Body of pancreas (tissue), 4 donors: ENCODE results near the gene ZNF334. TPM values are rescaled to one million over a fixed set of nuclear protein-coding genes. Genes with fewer than 3 reads are reported as not detected.

Experiments used
- ATAC-seq: fragments of 150-250 bp; one replicate; pipeline ENCODE4 v1.9.1; 2016
- DNase-seq, 4 donors: peaks; one replicate each; pipeline ENCODE4 v3.0.0-alpha.2; 2019
- H3K27ac ChIP-seq, 4 donors: fragments of 200-600 bp; sonication (generic); 1 replicate in 3 of 4; 2 replicates in 1 of 4; pipeline versions ENCODE4 v1.5.1 to v1.6.1; 2016 to 2019; ENCODE audit warnings: mild to moderate bottlenecking in 1 of 4, mixed read lengths in 1 of 4, moderate library complexity in 1 of 4
- H3K27me3 ChIP-seq, 2 donors: fragments of 200-600 bp; sonication (generic); one replicate each; pipeline ENCODE4 v1.6.0; 2016; ENCODE audit warnings: mild to moderate bottlenecking in 1 of 2
- H3K36me3 ChIP-seq, 2 donors: fragments of 200-600 bp; sonication (generic); replicated peaks in 1 of 2; 2 replicates each; pipeline ENCODE4 v1.5.1; 2016; ENCODE audit warnings: low read depth in 2 of 2; ENCODE audit not compliant: insufficient read depth in 1 of 2
- H3K4me1 ChIP-seq: fragments of 200-600 bp; sonication (generic); one replicate; pipeline ENCODE4 v1.6.0; 2016
- H3K4me3 ChIP-seq, 2 donors: fragments of 200-600 bp; sonication (generic); 1 replicate in 1 of 2; 2 replicates in 1 of 2; pipeline ENCODE4 v1.5.1; 2016 to 2019
- H3K9me3 ChIP-seq, 3 donors: fragments of 200-600 bp; sonication (generic); 1 replicate in 2 of 3; 2 replicates in 1 of 3; pipeline ENCODE4 v1.5.1; 2016
- CTCF ChIP-seq, 7 experiments: fragments of 450-650 bp in 4 of 7; fragments of 200-600 bp in 3 of 7; sonication (generic) in 3 of 7; IDR thresholded peaks; one replicate each; pipeline ENCODE4 v1.5.1; 2016 to 2019; ENCODE audit warnings: antibody characterized with exemption in 7 of 7
- POLR2A ChIP-seq, 3 donors: fragments of 450-650 bp; IDR thresholded peaks; one replicate each; pipeline ENCODE4 v1.6.1; 2016; ENCODE audit warnings: antibody characterized with exemption in 3 of 3, mild to moderate bottlenecking in 2 of 3
- WGBS, 2 donors: methylation state at CpG; one replicate each; pipeline ENCODE4 v1.1.5; 2017; 5-methylcytosine and 5-hydroxymethylcytosine counted together
- intact Hi-C: fragments of 100-400 bp; cut with DNase I; formaldehyde crosslinking; loops from one replicate; pipeline ENCODE4 v1.15.1; 2023
- total RNA-seq, 2 donors: library from RNA; depleted of rRNA; stranded (reverse); fragments of >200 nt; gene quantifications; one replicate each; pipeline ENCODE4 v1.1.0, GENCODE V29; 2016

The ZNF334 gene
- total RNA-seq, 2 donors from 2014 or later = 11.2 to 13.8 TPM

- TF ChIP-seq POLR2A (IDR thresholded peaks at IDR 0.05) (no peak), CTCF (IDR thresholded peaks at IDR 0.05) (no peak)
- ATAC-seq = no peak
- no peaks in the 10 kb centered on the region for H3K4me1 ChIP-seq
- H3K36me3 ChIP-seq = no peaks in the 10 kb centered on the region
- intact Hi-C loops = no loop called here
- no peaks in the 10 kb centered on the region for H3K27me3 ChIP-seq
- 96 to 98% methylated on average over 6 of the region's 6 CpGs for WGBS, 2 donors
- no peak overlapping the region for H3K4me3 ChIP-seq
- no peak for DNase-seq
- peaks cover 0 to 32% (median 0%) of the 10 kb centered on the region in 3 donors for H3K9me3 ChIP-seq
- no peak overlapping the region for H3K27ac ChIP-seq
Measured at GRCh38 chr20:46501961-46502360, 11.4 kb downstream of the ZNF334 start.

- TF ChIP-seq POLR2A (IDR thresholded peaks at IDR 0.05) = no peak
- TF ChIP-seq CTCF (IDR thresholded peaks at IDR 0.05) = no peak
- intact Hi-C loops = no loop called here
- ATAC-seq (no peak), DNase-seq (no peak)
- H3K4me1 ChIP-seq = no peaks in the 10 kb centered on the region
- H3K9me3 ChIP-seq = peaks cover 0 to 37% (median 0%) of the 10 kb centered on the region in 3 donors
- H3K4me3 ChIP-seq = no peak overlapping the region
- WGBS, 2 donors = 91 to 98% methylated on average over 5 of the region's 5 CpGs
- no peaks in the 10 kb centered on the region for H3K27me3 ChIP-seq
- H3K27ac ChIP-seq = no peak overlapping the region
- no peaks in the 10 kb centered on the region for H3K36me3 ChIP-seq
Measured at GRCh38 chr20:46501337-46501942, 11.9 kb downstream of the ZNF334 start.

GRCh38 chr20:46494077-46494476, 19.3 kb downstream of the ZNF334 start:
- DNase-seq = no peak
- intact Hi-C loops = no loop called here
- TF ChIP-seq CTCF (IDR thresholded peaks at IDR 0.05) (no peak), POLR2A (IDR thresholded peaks at IDR 0.05) (no peak)
- WGBS, 2 donors = 70 to 73% methylated on average over 4 of the region's 4 CpGs
- ATAC-seq = no peak
- H3K4me3 ChIP-seq = no peak overlapping the region
- peaks cover 0 to 6% (median 2%) of the 10 kb centered on the region in 3 donors for H3K9me3 ChIP-seq
- no peaks in the 10 kb centered on the region for H3K27me3 ChIP-seq
- H3K27ac ChIP-seq = no peak overlapping the region
- H3K4me1 ChIP-seq = no peaks in the 10 kb centered on the region
- no peaks in the 10 kb centered on the region for H3K36me3 ChIP-seq

GRCh38 chr20:46491354-46491753, 22.0 kb downstream of the ZNF334 start:
- DNase-seq (no peak), ATAC-seq (no peak)
- whole genome bisulfite sequencing, 2 donors = 85 to 87% methylated on average over 8 of the region's 8 CpGs
- no peak for TF ChIP-seq POLR2A (IDR thresholded peaks at IDR 0.05)
- no peak for TF ChIP-seq CTCF (IDR thresholded peaks at IDR 0.05)
- no peaks in the 10 kb centered on the region for H3K4me1 ChIP-seq
- H3K27ac ChIP-seq = no peak overlapping the region
- H3K4me3 ChIP-seq = no peak overlapping the region
- intact Hi-C loops = no loop called here
- H3K9me3 ChIP-seq = peaks cover 0 to 2% (median 0%) of the 10 kb centered on the region in 3 donors
- H3K36me3 ChIP-seq = no peaks in the 10 kb centered on the region
- H3K27me3 ChIP-seq = no peaks in the 10 kb centered on the region

GRCh38 chr20:46488451-46488850, 24.9 kb downstream of the ZNF334 start:
- ATAC-seq = no peak
- Histone ChIP-seq H3K36me3 (no peaks in the 10 kb centered on the region), H3K27me3 (no peaks in the 10 kb centered on the region), H3K4me1 (no peaks in the 10 kb centered on the region), H3K4me3 (no peak overlapping the region), H3K9me3 (no peaks in the 10 kb centered on the region), H3K27ac (no peak overlapping the region)
- TF ChIP-seq CTCF (IDR thresholded peaks at IDR 0.05) (no peak), POLR2A (IDR thresholded peaks at IDR 0.05) (no peak)
- intact Hi-C loops = no loop called here
- 84 to 97% methylated on average over 3 of the region's 3 CpGs for WGBS, 2 donors
- DNase-seq = no peak
